GM21717 (cell line): ENCODE results near the gene TCEAL3.
"Not testable (repeated sequence)": the region's sequence is repeated elsewhere in the genome, so short reads cannot be mapped to it uniquely, and the experiment has no call there.

ENCODE experiments used
- ATAC-seq: cut with Tn5 transposase; IDR thresholded peaks from one replicate; pipeline ENCODE4 v1.9.1; 2021; ENCODE audit warnings: mild to moderate bottlenecking, moderate library complexity; ENCODE audit not compliant: unreplicated experiment

Gene TCEAL3

GRCh38 chrX:103659460-103659859 is 51.7 kb downstream of the TCEAL3 start:
- not testable (repeated sequence) for ATAC-seq
